IPS-18c (cell line): ENCODE measurements around the gene ARHGAP29.
"Not testable (repeated sequence)": the region's sequence is repeated elsewhere in the genome, so short reads cannot be mapped to it uniquely, and the experiment has no call there.

Experiments
- H3K4me3 ChIP-seq: 2 replicates; pipeline ENCODE4 v1.7.0; 2013; ENCODE audit warnings: low read depth, mild to moderate bottlenecking, low read length, moderate library complexity; ENCODE audit not compliant: insufficient read depth
- H3K9me3 ChIP-seq: one replicate; pipeline ENCODE4 v1.6.1; 2013; ENCODE audit warnings: mild to moderate bottlenecking, low read length, moderate library complexity; ENCODE audit not compliant: control insufficient read depth, insufficient read depth

ARHGAP29 gene

DNA sequence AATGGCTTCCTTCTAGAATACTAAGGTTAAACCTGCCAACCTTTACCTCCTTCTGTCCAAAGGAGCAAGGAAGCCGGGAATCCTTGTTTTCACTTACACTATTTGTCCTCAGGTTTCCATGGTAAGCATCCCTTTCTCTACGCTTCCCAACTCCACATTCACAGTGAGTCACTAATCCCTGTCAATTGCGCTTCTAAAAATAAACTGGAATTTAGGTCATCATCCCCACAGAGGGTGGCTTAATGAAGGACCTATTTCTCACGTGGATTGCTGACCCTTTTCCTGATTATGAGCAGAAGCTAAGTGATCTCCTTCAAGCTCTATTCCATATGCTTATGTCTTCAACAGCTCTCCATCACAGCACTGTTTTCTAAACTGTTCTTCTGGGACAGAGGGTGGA lies 76.6 kb downstream of the ARHGAP29 start:
- Histone ChIP-seq H3K9me3 (no peaks in the 10 kb centered on the region), H3K4me3 (no peak overlapping the region)

DNA sequence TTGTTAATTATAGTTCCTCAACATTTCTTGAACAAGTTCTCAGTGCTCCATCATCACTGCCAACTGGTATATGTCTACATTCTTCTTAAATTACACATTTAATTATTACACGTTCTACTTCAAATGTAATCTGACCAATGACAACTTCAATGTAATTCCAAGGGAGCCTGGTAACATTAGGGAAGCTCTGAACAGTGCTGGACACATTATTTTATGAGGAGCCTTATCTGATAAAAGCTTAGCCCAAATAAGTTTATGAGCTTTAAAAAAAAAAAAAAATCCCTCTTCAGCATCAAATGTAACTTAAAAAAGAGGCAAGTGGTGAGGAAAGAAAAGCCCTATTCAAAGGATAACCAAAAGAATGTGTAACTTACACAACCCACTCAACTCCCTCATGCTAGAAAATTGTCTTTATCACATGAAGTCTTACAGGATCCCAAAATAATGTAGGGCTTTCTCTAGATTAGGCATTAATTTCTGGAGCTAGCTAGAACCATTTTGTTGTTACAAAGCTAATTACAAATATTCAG lies 81.2 kb downstream of the ARHGAP29 start:
- no peaks in the 10 kb centered on the region for H3K9me3 ChIP-seq
- H3K4me3 ChIP-seq, result no peak overlapping the region

DNA sequence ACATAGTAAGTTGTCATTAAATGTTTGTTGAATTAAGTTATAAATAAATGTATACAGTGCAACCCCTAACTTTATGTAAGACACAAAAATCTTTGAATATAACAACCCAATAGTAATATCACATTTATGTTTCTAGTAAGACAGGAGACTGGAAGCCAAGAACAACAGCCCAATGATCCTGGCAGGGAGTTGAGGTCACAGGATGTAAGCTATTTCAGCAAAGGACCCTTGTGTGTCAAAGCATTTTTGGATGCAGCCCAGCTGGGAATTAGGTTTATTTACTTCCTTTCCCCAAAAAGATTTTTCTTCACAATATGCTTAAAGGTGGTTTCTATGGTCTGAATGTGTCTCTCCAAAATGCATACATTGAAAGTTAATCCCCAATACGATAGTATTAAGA lies 82.4 kb downstream of the ARHGAP29 start:
- no peaks in the 10 kb centered on the region for H3K9me3 ChIP-seq
- H3K4me3 ChIP-seq, result no peak overlapping the region

DNA sequence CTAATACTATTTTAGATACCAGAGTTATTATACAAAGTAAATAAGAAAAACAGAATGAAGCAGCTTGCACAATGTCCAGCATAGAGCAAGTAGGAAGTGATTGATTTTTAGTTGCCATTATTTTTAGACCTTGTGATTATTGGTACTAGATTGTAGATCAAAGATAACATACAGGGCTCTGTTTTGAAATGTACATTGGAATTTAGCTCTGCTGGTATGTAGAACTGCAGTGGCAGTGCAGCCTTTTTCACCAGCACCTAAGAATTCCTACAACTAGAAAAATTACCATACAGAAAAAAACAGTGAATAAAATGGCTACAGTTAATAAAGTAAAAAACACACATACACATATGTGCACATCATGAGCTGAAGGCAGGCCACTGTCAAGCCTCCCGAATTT lies 84.3 kb downstream of the ARHGAP29 start:
- no peak overlapping the region for H3K4me3 ChIP-seq
- H3K9me3 ChIP-seq, result no peaks in the 10 kb centered on the region

DNA sequence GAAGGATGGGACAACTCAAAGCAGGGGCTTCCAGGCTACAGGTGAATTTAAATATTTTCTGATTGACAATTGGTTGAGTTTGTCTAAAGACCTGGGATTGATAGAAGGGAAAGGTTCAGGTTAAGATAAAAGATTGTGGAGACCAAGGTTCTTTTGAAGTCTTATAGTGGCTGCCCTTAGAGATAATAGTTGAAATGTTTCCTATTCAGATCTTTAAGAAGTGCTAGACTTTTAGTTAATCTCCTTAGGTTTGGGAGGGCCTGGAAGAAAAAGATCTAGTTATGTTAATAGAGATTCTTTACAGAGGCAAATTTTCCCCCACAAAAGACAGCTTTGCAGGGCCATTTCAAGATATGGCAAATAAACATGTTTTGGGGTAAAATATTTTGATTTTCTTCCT lies 88.2 kb downstream of the ARHGAP29 start:
- not testable (repeated sequence) for H3K9me3 ChIP-seq

DNA sequence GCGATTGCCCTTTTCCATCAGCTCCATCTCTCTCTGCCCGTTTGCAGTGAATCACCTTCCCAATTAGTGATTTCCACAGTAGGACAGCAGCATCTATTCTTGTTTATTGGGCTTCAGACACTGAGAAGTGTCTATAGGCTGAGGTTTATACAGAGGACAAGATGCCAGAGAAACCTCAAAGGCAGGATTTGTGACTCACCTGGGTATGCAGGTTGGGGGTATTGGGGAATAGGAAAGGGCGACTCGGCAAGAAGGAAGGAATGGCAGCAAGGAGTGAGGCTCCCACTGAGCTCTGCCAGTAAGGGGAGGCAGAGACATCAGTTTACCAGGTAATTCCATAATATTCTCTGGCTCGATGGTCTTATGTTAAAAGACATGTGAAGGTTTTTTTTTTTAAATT lies 91.1 kb downstream of the ARHGAP29 start:
- H3K4me3 ChIP-seq, result no peak overlapping the region
- H3K9me3 ChIP-seq, result no peaks in the 10 kb centered on the region

More for the DNA sequence above, 88.2 kb downstream of the ARHGAP29 start:
- not testable (repeated sequence) for H3K4me3 ChIP-seq

DNA sequence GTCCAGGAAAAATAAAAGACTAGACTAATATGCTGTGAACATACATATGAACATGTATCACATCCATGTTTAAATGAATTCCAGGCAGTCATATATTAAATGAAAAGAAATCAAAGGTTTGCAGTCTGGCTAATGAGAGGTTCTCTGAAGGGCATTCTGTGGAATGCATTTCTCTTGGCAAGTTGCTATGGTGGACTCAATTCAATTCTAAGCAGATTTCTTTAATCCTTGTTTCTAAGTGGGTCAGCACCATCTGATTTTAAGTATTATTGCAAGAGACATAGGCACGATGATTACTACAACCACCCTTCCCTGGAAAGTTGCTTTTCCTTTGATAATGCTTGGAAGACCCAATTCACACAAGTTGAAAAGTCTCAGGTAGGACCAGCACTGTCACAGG lies 92.5 kb downstream of the ARHGAP29 start:
- no peaks in the 10 kb centered on the region for H3K9me3 ChIP-seq
- H3K4me3 ChIP-seq, result no peak overlapping the region

DNA sequence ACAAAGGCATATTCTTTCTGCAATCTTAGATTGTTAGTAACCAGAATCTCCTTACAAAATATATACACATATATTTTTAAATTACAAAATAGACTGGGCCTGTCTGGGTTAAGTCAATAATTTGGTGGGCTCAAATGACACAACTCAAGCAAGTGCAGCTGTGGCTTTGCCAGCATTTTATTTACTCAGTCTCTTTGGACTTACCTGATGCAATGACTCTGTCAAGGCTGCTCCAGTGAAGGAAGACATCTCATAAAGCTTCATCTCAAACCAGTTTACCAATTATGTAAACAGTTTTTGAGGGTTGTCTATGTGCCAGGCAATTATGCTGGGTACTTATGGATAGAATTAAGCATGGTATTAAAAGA lies 93.6 kb downstream of the ARHGAP29 start:
- Histone ChIP-seq H3K9me3 (no peaks in the 10 kb centered on the region), H3K4me3 (no peak overlapping the region)

DNA sequence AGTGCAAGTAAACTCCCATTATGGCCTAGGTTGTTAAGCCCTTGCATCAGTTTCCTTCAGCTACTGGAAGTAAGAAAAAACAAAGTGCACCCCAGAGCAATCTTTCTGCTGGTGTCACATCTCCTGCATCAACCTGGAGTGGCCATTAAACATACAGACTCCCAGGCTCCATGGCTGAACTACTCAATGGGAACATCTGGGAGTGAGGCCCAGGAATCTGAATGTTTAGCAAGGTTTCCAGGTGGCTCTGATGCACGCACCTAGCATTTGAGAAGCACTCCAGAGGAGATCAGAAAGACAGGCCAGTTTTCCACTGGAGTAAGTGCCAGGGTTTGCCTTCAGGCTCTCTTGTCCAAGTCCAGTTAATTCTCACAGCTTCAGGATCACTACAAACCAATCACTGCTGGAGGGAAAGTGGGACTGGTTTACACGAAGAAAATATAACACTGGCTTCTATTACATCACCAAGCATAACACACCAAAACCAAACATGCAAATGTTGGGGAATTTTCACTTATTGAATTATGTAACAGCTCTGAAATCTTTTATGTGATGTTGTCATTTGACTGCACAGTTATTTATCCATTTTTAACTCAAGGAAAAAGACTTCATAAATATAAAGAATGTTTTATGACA lies 94.1 kb downstream of the ARHGAP29 start:
- Histone ChIP-seq H3K4me3 (no peak overlapping the region), H3K9me3 (no peaks in the 10 kb centered on the region)

DNA sequence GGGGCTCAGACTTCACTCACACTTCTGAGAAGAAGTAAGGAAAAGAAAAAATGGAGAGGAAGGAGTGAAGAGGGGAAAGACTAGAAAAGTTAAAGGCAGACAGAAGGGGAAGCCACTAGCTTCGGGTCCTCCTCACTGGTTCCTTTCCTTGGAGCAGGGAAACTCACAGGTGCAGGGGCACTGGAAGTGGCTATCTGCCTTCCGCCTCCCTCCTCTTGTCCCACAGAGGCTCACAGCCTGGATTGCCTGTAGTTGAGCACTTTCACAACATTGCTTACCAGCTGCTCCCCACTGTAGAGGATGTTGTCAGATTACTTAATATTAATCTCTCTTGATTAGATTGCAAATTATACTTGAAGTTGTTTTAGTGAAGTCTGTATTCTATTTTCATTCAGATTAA lies 94.8 kb downstream of the ARHGAP29 start:
- Histone ChIP-seq H3K9me3 (no peaks in the 10 kb centered on the region), H3K4me3 (no peak overlapping the region)

DNA sequence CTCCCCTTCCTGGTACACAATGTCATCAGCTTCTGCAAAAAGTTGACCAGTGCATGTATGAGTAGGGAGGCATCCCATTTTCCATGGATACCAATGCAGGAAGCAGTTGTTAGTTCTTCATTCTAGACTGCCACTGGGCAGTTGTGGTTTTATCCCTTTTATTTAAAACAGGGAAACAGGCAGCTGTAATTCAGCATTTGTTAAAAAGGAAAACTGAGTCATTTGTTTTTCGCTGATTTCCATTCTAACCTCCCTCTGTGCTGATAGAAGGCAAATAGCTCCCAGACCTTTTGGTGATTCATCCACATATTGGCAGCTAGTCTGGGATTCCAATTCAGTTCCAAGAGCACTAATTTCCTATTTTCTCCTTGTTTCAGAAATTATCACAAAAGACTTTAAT lies 95.4 kb downstream of the ARHGAP29 start:
- H3K4me3 ChIP-seq, result no peak overlapping the region
- no peaks in the 10 kb centered on the region for H3K9me3 ChIP-seq

DNA sequence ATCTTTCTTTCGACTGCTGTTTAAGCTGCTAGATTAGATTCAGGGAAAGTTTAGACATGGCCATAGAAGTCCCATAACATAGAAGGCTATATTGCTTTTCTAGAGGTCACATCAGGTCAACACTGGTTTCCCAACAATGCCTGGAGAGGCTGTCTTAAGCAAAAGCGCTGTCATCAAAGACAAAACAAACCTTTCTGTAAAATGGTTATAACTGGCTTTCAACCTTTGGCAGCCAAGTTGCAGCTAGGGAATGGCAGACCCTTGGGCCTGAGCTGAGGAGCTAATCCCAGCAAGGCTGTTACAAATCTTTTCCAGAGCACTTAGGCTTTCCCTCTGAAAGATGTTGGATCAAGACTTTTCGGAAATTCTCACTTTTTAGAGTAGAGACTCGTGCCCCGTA lies 105.3 kb downstream of the ARHGAP29 start:
- no peak overlapping the region for H3K4me3 ChIP-seq
- peaks cover 11% of the 10 kb centered on the region for H3K9me3 ChIP-seq

DNA sequence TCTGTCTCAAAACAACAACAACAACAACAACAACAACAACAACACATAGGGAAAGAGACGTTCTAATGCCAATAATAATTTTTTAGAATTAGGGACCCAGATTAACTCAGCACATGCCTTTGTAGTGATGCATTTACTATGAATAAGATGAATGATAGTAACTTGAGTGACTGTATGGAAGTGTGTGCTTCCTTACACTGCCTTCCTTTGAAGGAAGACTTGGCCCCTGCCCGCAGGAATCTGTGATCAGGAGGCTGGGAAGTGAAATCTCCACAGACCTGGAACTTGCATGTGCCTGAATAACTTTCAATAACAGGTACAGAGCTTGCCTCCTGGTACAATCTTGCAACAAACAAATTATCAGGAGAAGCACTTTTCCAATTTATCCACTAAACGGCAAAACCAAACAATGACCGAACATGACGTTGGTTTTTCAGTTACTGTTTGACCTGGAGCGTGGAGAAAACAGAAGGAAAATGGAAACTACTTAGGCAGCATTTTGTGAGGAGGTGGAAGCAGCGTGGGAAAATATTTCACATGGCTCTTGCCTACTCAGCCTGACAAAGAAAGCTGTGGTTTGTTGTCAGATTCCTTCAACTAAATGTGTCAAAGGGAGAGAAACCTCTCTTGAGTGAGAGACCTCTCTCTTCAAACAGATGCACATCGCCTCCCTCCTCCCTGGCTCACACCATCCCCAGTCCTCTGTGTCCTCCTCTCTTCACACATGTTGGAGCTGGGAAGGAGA lies 106.4 kb downstream of the ARHGAP29 start:
- no peak overlapping the region for H3K4me3 ChIP-seq

DNA sequence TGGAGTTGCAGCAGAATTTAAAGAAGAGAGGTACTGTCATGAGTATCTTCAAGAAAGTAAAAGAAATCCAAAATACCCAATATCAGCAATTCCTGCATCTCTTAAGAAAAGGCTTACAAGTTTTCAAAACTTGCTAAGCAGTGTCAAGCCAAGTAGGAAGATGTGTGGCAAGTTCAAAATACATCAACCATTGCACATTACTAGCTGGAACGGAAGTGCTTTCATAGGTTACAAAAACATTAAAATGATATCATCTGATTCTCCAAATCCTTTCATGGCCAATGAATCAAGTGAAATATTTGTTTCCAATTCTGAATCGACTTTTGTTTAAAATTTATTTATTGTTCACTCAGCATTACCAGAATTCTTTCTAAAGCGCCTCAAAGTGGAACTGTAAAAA lies 110.7 kb downstream of the ARHGAP29 start:
- Histone ChIP-seq H3K9me3 (no peaks in the 10 kb centered on the region), H3K4me3 (no peak overlapping the region)

More for the DNA sequence above, 106.4 kb downstream of the ARHGAP29 start:
- peaks cover 11% of the 10 kb centered on the region for H3K9me3 ChIP-seq

DNA sequence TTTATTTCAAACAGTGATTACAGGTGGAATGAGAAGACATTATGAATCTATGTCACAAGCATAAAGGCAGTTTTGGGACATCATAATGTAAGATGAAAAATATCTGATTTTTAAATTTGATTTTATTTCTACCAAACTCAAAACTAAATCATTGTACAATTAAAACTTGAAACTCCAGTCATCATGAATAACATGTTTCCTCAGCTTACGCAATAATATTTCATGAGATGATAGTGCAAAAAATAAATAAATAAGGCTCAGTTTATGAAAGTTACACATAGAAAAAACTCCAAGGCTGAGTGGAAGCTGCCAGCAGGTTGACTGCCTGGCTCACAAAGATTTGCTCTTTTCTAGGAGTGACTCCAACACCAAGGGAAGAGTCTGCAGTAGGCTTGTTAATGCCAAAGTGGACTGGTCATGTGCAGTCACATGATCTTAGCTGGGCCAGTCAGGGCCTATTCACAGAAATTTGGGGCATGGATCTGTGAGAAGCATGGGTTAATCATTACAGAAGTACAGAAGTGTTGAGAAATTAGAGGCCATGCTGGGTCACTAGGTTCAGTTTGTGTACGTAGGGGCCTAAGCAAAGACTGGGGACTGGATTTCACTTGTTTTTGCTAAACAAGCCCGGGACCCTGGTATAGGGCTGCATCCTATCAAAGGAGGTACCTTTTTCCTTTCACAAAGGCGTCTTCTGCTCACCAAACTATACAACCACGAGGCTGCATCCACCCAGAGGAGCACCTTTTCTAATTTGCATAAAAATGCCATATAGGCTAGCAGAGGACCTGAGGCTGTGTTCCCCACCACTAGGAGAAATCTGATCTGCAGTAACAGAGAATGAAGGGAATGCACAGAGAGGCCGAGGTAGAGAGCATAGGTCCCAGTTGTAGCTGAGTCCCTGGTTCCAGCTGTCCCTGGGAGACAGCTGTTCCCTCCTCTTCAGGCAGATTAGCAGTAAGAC lies 111.6 kb downstream of the ARHGAP29 start:
- Histone ChIP-seq H3K4me3 (no peak overlapping the region), H3K9me3 (no peaks in the 10 kb centered on the region)

DNA sequence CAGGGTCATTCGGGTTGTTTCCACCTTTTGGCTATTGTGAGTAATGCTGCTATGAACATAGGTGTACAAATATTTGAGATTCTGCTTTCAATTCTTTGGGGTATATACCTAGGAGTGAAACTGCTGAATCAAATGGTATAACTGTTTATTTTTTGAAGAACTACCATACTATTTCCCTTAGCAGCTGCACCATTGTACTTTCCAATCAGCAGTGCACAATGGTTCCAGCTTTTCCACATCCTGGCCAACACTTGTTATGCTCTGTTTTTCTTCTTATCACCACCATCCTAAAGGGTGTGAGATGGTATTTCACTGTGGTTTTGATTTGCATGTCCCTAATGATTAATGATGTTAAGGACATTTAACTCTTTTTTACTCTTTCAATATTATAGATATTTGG lies 112.8 kb downstream of the ARHGAP29 start:
- H3K9me3 ChIP-seq, result no peaks in the 10 kb centered on the region
- no peak overlapping the region for H3K4me3 ChIP-seq

DNA sequence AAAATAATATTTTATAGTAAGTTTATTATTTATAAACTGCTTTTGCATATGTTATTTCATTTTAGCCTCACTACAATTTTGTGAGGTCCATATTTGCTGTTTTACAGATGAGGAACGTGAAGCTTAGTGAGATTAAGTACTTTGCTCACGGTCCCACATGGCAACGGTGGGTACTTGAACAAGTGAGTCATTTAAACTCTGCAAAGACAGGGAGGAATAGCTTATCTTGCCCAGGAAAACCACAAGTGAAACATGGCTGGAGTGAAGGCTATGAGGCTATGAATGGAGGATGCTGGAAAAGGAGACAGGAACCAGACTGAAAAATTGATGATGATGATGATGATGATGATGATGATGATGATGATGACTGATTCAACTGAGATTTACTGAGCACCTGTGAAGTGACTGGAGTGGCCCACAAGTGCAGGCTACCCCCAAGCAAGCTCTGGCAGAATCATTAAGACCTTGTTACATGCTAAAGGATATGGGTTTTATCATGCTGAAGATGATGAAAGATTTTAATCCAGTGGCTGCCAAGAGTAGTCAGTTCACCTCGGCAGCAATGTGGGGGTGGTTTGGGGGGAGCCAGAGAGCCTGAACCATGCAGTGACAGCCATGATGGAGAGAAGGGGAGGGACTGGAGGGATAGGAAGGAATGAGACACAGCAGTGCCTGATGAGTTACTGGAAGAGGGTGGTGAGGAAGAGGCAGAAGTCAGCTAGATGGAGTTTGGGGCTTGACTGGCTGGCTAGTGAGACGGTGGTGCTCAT lies 115.0 kb downstream of the ARHGAP29 start:
- Histone ChIP-seq H3K4me3 (no peak overlapping the region), H3K9me3 (no peaks in the 10 kb centered on the region)
